ENCODE measurements around the gene C10orf143.

Gene C10orf143

GRCh38 chr10:130027716-130028464 is 82.7 kb downstream of the C10orf143 start:
- Histone ChIP-seq H3K4me1 (ENCODE audit: low read length) (no peaks in the 10 kb centered on the region), H3K27me3 (ENCODE audit: low read depth, low read length) (no peaks in the 10 kb centered on the region), H3K9ac (ENCODE audit: low read length) (no peak overlapping the region), H3K4me2 (ENCODE audit: low read length) (no peak overlapping the region), H3K27ac (ENCODE audit: low read length) (no peak overlapping the region), H3K79me2 (ENCODE audit: low read length) (no peaks in the 10 kb centered on the region), H2AFZ (ENCODE audit: low read depth, low read length) (no peak overlapping the region), H4K20me1 (ENCODE audit: insufficient read depth, low read length) (no peaks in the 10 kb centered on the region), H3K9me3 (ENCODE audit: insufficient read depth, low read length) (no peaks in the 10 kb centered on the region), H3K36me3 (replicated peaks; ENCODE audit: low read depth, low read length) (no peaks in the 10 kb centered on the region), H3K4me3 (ENCODE audit: low read length) (no peak overlapping the region)
- TF ChIP-seq EZH2phosphoT487 (IDR thresholded peaks at IDR 0.05; ENCODE audit: low read depth) (no peak), CTCF (IDR thresholded peaks at IDR 0.05; ENCODE audit: low read depth, low read length) (no peak)

GRCh38 chr10:130026670-130027456 is 83.8 kb downstream of the C10orf143 start:
- Histone ChIP-seq H3K79me2 (ENCODE audit: low read length) (no peaks in the 10 kb centered on the region), H3K4me2 (ENCODE audit: low read length) (no peak overlapping the region), H3K27me3 (ENCODE audit: low read depth, low read length) (no peaks in the 10 kb centered on the region), H2AFZ (ENCODE audit: low read depth, low read length) (no peak overlapping the region), H3K9me3 (ENCODE audit: insufficient read depth, low read length) (no peaks in the 10 kb centered on the region), H4K20me1 (ENCODE audit: insufficient read depth, low read length) (no peaks in the 10 kb centered on the region), H3K4me3 (ENCODE audit: low read length) (no peak overlapping the region), H3K27ac (ENCODE audit: low read length) (no peak overlapping the region), H3K9ac (ENCODE audit: low read length) (no peak overlapping the region), H3K36me3 (replicated peaks; ENCODE audit: low read depth, low read length) (no peaks in the 10 kb centered on the region), H3K4me1 (ENCODE audit: low read length) (no peaks in the 10 kb centered on the region)
- no peak for TF ChIP-seq EZH2phosphoT487 (IDR thresholded peaks at IDR 0.05; ENCODE audit: low read depth)
- no peak for TF ChIP-seq CTCF (IDR thresholded peaks at IDR 0.05; ENCODE audit: low read depth, low read length)

- Histone ChIP-seq H2AFZ (ENCODE audit: low read depth, low read length) (no peak overlapping the region), H3K9ac (ENCODE audit: low read length) (no peak overlapping the region), H3K79me2 (ENCODE audit: low read length) (no peaks in the 10 kb centered on the region), H3K9me3 (ENCODE audit: insufficient read depth, low read length) (no peaks in the 10 kb centered on the region), H3K27ac (ENCODE audit: low read length) (no peak overlapping the region), H3K4me1 (ENCODE audit: low read length) (no peaks in the 10 kb centered on the region), H3K4me2 (ENCODE audit: low read length) (no peak overlapping the region), H3K4me3 (ENCODE audit: low read length) (no peak overlapping the region), H3K27me3 (ENCODE audit: low read depth, low read length) (no peaks in the 10 kb centered on the region), H4K20me1 (ENCODE audit: insufficient read depth, low read length) (no peaks in the 10 kb centered on the region), H3K36me3 (replicated peaks; ENCODE audit: low read depth, low read length) (no peaks in the 10 kb centered on the region)
- TF ChIP-seq CTCF (IDR thresholded peaks at IDR 0.05; ENCODE audit: low read depth, low read length) (no peak), EZH2phosphoT487 (IDR thresholded peaks at IDR 0.05; ENCODE audit: low read depth) (no peak)
These were observed 84.7 kb downstream of the C10orf143 start for GRCh38 chr10:130025811-130026485.

GRCh38 chr10:130025326-130025725 is 85.3 kb downstream of the C10orf143 start:
- H3K4me2 ChIP-seq (ENCODE audit: low read length) = no peak overlapping the region
- H3K27ac ChIP-seq (ENCODE audit: low read length) = no peak overlapping the region
- H3K27me3 ChIP-seq (ENCODE audit: low read depth, low read length) = no peaks in the 10 kb centered on the region
- no peaks in the 10 kb centered on the region for H3K9me3 ChIP-seq (ENCODE audit: insufficient read depth, low read length)
- H3K4me3 ChIP-seq (ENCODE audit: low read length) = no peak overlapping the region
- H4K20me1 ChIP-seq (ENCODE audit: insufficient read depth, low read length) = no peaks in the 10 kb centered on the region
- H3K36me3 ChIP-seq (replicated peaks; ENCODE audit: low read depth, low read length) = no peaks in the 10 kb centered on the region
- no peaks in the 10 kb centered on the region for H3K4me1 ChIP-seq (ENCODE audit: low read length)
- TF ChIP-seq EZH2phosphoT487 (IDR thresholded peaks at IDR 0.05; ENCODE audit: low read depth) (no peak), CTCF (IDR thresholded peaks at IDR 0.05; ENCODE audit: low read depth, low read length) (no peak)
- H3K9ac ChIP-seq (ENCODE audit: low read length) = no peak overlapping the region
- H2AFZ ChIP-seq (ENCODE audit: low read depth, low read length) = no peak overlapping the region
- no peaks in the 10 kb centered on the region for H3K79me2 ChIP-seq (ENCODE audit: low read length)
